Memory B cell (primary cell): ENCODE results near the gene TSC22D4.
"Not testable (repeated sequence)": the region's sequence is repeated elsewhere in the genome, so short reads cannot be mapped to it uniquely, and the experiment has no call there.

Experiments used
- ATAC-seq: fragments of 150-1000 bp; cut with Tn5 transposase; 2 replicates; pipeline ENCODE4 v1.10.0; 2021; ENCODE audit warnings: low read depth, mild to moderate bottlenecking, moderate library complexity
- DNase-seq, 2 donors: peaks; one replicate each; pipeline ENCODE4 v3.0.0; 2022; ENCODE audit warnings: low spot score in 2 of 2
- H3K27ac Mint-ChIP-seq: one replicate; pipeline ENCODE4 v1.8.0; 2022; ENCODE audit warnings: mild to moderate bottlenecking, moderate library complexity, mixed read lengths
- H3K27me3 Mint-ChIP-seq: one replicate; pipeline ENCODE4 v1.8.0; 2022; ENCODE audit warnings: mixed read lengths
- H3K36me3 Mint-ChIP-seq: one replicate; pipeline ENCODE4 v1.8.0; 2022; ENCODE audit warnings: mild to moderate bottlenecking, mixed read lengths
- H3K4me1 Mint-ChIP-seq: one replicate; pipeline ENCODE4 v1.8.0; 2022; ENCODE audit warnings: mixed read lengths
- H3K4me3 Mint-ChIP-seq: one replicate; pipeline ENCODE4 v1.8.0; 2022; ENCODE audit warnings: mild to moderate bottlenecking, moderate library complexity, mixed read lengths
- H3K9me3 Mint-ChIP-seq: one replicate; pipeline ENCODE4 v1.8.0; 2022; ENCODE audit warnings: mixed read lengths

Gene TSC22D4

GRCh38 chr7:100455206-100455605, 23.8 kb downstream of the TSC22D4 start:
- H3K4me1 Mint-ChIP-seq = peaks cover 8% of the 10 kb centered on the region
- H3K36me3 Mint-ChIP-seq = peaks cover 2% of the 10 kb centered on the region
- H3K9me3 Mint-ChIP-seq = no peaks in the 10 kb centered on the region
- no peaks in the 10 kb centered on the region for H3K27me3 Mint-ChIP-seq
- ATAC-seq = no peak
- H3K27ac Mint-ChIP-seq = no peak overlapping the region
- no peak overlapping the region for H3K4me3 Mint-ChIP-seq
- DNase-seq = no peak

- not testable (repeated sequence) for DNase-seq, H3K4me3 Mint-ChIP-seq, H3K27me3 Mint-ChIP-seq, ATAC-seq, H3K36me3 Mint-ChIP-seq, H3K27ac Mint-ChIP-seq, H3K4me1 Mint-ChIP-seq, H3K9me3 Mint-ChIP-seq
These were observed 25.2 kb downstream of the TSC22D4 start for GRCh38 chr7:100453854-100454253.

- H3K27me3 Mint-ChIP-seq = no peaks in the 10 kb centered on the region
- no peak overlapping the region for H3K27ac Mint-ChIP-seq
- H3K4me1 Mint-ChIP-seq = peaks cover 8% of the 10 kb centered on the region
- ATAC-seq (no peak), DNase-seq (no peak)
- no peak overlapping the region for H3K4me3 Mint-ChIP-seq
- no peaks in the 10 kb centered on the region for H3K36me3 Mint-ChIP-seq
- no peaks in the 10 kb centered on the region for H3K9me3 Mint-ChIP-seq
These were observed 26.5 kb downstream of the TSC22D4 start for GRCh38 chr7:100452513-100452912.

GRCh38 chr7:100449190-100449795, 29.7 kb downstream of the TSC22D4 start:
- Mint-ChIP-seq H3K36me3 (no peaks in the 10 kb centered on the region), H3K4me1 (peaks cover 10% of the 10 kb centered on the region), H3K27me3 (no peaks in the 10 kb centered on the region), H3K9me3 (no peaks in the 10 kb centered on the region), H3K27ac (no peak overlapping the region), H3K4me3 (no peak overlapping the region)
- DNase-seq = no peak
- no peak for ATAC-seq

- H3K4me1 Mint-ChIP-seq = peaks cover 11% of the 10 kb centered on the region
- not testable (repeated sequence) for ATAC-seq, H3K9me3 Mint-ChIP-seq, H3K27ac Mint-ChIP-seq, H3K36me3 Mint-ChIP-seq, DNase-seq, H3K4me3 Mint-ChIP-seq, H3K27me3 Mint-ChIP-seq
These were observed 31.7 kb downstream of the TSC22D4 start for GRCh38 chr7:100447363-100447762.

- no peak overlapping the region for H3K27ac Mint-ChIP-seq
- peaks cover 11% of the 10 kb centered on the region for H3K4me1 Mint-ChIP-seq
- no peak overlapping the region for H3K4me3 Mint-ChIP-seq
- no peak for ATAC-seq
- H3K36me3 Mint-ChIP-seq = no peaks in the 10 kb centered on the region
- H3K9me3 Mint-ChIP-seq = no peaks in the 10 kb centered on the region
- no peaks in the 10 kb centered on the region for H3K27me3 Mint-ChIP-seq
- DNase-seq = no peak
These were observed 33.0 kb downstream of the TSC22D4 start for GRCh38 chr7:100446040-100446439.

GRCh38 chr7:100444311-100445278, 34.4 kb downstream of the TSC22D4 start:
- H3K27ac Mint-ChIP-seq = peak overlapping the region; percentile 55
- peak overlapping the region; percentile 32 for H3K4me3 Mint-ChIP-seq
- H3K4me1 Mint-ChIP-seq = peaks cover 7% of the 10 kb centered on the region
- no peaks in the 10 kb centered on the region for H3K9me3 Mint-ChIP-seq
- ATAC-seq (peak; percentile 26), DNase-seq (no peak)
- no peaks in the 10 kb centered on the region for H3K27me3 Mint-ChIP-seq
- no peaks in the 10 kb centered on the region for H3K36me3 Mint-ChIP-seq

GRCh38 chr7:100443096-100443840, 35.7 kb downstream of the TSC22D4 start:
- Mint-ChIP-seq H3K9me3 (no peaks in the 10 kb centered on the region), H3K4me3 (no peak overlapping the region), H3K36me3 (no peaks in the 10 kb centered on the region), H3K27ac (peak overlapping the region; percentile 22), H3K4me1 (peaks cover 7% of the 10 kb centered on the region), H3K27me3 (no peaks in the 10 kb centered on the region)
- no peak for DNase-seq
- no peak for ATAC-seq

- Mint-ChIP-seq H3K9me3 (no peaks in the 10 kb centered on the region), H3K27ac (no peak overlapping the region), H3K4me3 (no peak overlapping the region)
These were observed 37.1 kb downstream of the TSC22D4 start for GRCh38 chr7:100441641-100442535.

GRCh38 chr7:100439244-100439643, 39.8 kb downstream of the TSC22D4 start:
- not testable (repeated sequence) for H3K9me3 Mint-ChIP-seq, H3K36me3 Mint-ChIP-seq, H3K4me3 Mint-ChIP-seq, DNase-seq, H3K27me3 Mint-ChIP-seq, H3K4me1 Mint-ChIP-seq, ATAC-seq, H3K27ac Mint-ChIP-seq

More at GRCh38 chr7:100441641-100442535, 37.1 kb downstream of the TSC22D4 start:
- Mint-ChIP-seq H3K27me3 (no peaks in the 10 kb centered on the region), H3K4me1 (peaks cover 7% of the 10 kb centered on the region), H3K36me3 (no peaks in the 10 kb centered on the region)
- ATAC-seq = no peak
- no peak for DNase-seq

- H3K27me3 Mint-ChIP-seq, H3K4me3 Mint-ChIP-seq, H3K36me3 Mint-ChIP-seq, H3K9me3 Mint-ChIP-seq, DNase-seq, H3K27ac Mint-ChIP-seq, ATAC-seq: not testable (repeated sequence)
- peaks cover 13% of the 10 kb centered on the region for H3K4me1 Mint-ChIP-seq
These were observed 40.3 kb downstream of the TSC22D4 start for GRCh38 chr7:100438731-100439130.

- H3K4me1 Mint-ChIP-seq = peaks cover 16% of the 10 kb centered on the region
- no peak overlapping the region for H3K27ac Mint-ChIP-seq
- no peaks in the 10 kb centered on the region for H3K9me3 Mint-ChIP-seq
- DNase-seq = no peak
- peaks cover 7% of the 10 kb centered on the region for H3K36me3 Mint-ChIP-seq
- ATAC-seq = no peak
- H3K4me3 Mint-ChIP-seq = no peak overlapping the region
- no peaks in the 10 kb centered on the region for H3K27me3 Mint-ChIP-seq
These were observed 40.8 kb downstream of the TSC22D4 start for GRCh38 chr7:100438172-100438571.
